MCF 10A (cell line): ENCODE data around the gene ETNK2. TPM values are rescaled to one million over a fixed set of nuclear protein-coding genes. Genes with fewer than 3 reads are reported as not detected.

Source experiments
- BruUV-seq: library from RNA; stranded (reverse); fragments of 400-500 nt; replicated peaks from 2 replicates; lab custom pipeline; 2021; lab: Mats Ljungman, UMichigan
- CTCF ChIA-PET: fragments of 300-600 bp; sonication (Branson Sonifier 250); formaldehyde crosslinking; extraction: SDS; loops from one replicate; lab custom pipeline; 2021; ENCODE audit warnings: antibody characterized with exemption, inconsistent platforms; lab: Yijun Ruan, JAX
- POLR2A ChIA-PET: fragments of 300-600, 350-650 bp; sonication (Branson Sonifier 250); formaldehyde crosslinking; extraction: SDS; loops from one replicate; lab custom pipeline; 2020; ENCODE audit warnings: antibody characterized with exemption, inconsistent platforms; lab: Yijun Ruan, JAX
- DNase-seq: peaks from one replicate; pipeline ENCODE4 v3.0.0-alpha.2; 2018; ENCODE audit not compliant: unreplicated experiment
- H3K27ac Mint-ChIP-seq: one replicate; pipeline ENCODE4 v1.8.0; 2022; ENCODE audit warnings: mild to moderate bottlenecking, low read depth, mixed read lengths; ENCODE audit not compliant: unreplicated experiment
- H3K27me3 Mint-ChIP-seq: one replicate; pipeline ENCODE4 v1.8.0; 2022; ENCODE audit warnings: mixed read lengths; ENCODE audit not compliant: insufficient read depth, unreplicated experiment
- H3K36me3 Mint-ChIP-seq: one replicate; pipeline ENCODE4 v1.8.0; 2022; ENCODE audit warnings: mild to moderate bottlenecking, moderate library complexity, mixed read lengths; ENCODE audit not compliant: insufficient read depth, unreplicated experiment
- H3K4me1 Mint-ChIP-seq: one replicate; pipeline ENCODE4 v1.8.0; 2022; ENCODE audit warnings: mixed read lengths; ENCODE audit not compliant: insufficient read depth, unreplicated experiment
- H3K4me3 Mint-ChIP-seq: one replicate; pipeline ENCODE4 v1.8.0; 2022; ENCODE audit warnings: mild to moderate bottlenecking, moderate library complexity, mixed read lengths; ENCODE audit not compliant: unreplicated experiment
- H3K9me3 Mint-ChIP-seq: one replicate; pipeline ENCODE4 v1.8.0; 2022; ENCODE audit warnings: mixed read lengths; ENCODE audit not compliant: unreplicated experiment
- CTCF ChIP-seq: fragments of 200-600 bp; IDR thresholded peaks from one replicate; pipeline ENCODE4 v1.8.0; 2022; ENCODE audit warnings: antibody characterized with exemption, mild to moderate bottlenecking; ENCODE audit not compliant: unreplicated experiment
- intact Hi-C: fragments of 100-400 bp; cut with micrococcal nuclease; formaldehyde crosslinking; loops from 2 replicates; pipeline ENCODE4 v1.14.1; 2022
- total RNA-seq: library from RNA; stranded (reverse); gene quantifications from 2 replicates; pipeline ENCODE4 v1.2.3, GENCODE V29; 2022

Gene ETNK2
- total RNA-seq, 1 experiment from 2014 or later, result 9.5 TPM

GRCh38 chr1:204108312-204109141 lies 43.3 kb downstream of the ETNK2 start:
- peaks cover 22% of the 10 kb centered on the region for H3K4me1 Mint-ChIP-seq
- TF ChIP-seq CTCF, result no peak

GRCh38 chr1:204107892-204108291 lies 44.0 kb downstream of the ETNK2 start:
- no peaks in the 10 kb centered on the region for H3K27me3 Mint-ChIP-seq
- CTCF ChIA-PET, result interaction anchor here (0.6 to 1.9 kb wide), 9 partner anchors 9 to 778 kb away, joined by 3 to 8 read pairs (median 4); no protein-coding TSS in a partner anchor
- H3K4me3 Mint-ChIP-seq, result no peak overlapping the region
- intact Hi-C loops, result no loop called here
- no peak overlapping the region for H3K27ac Mint-ChIP-seq
- BruUV-seq, result no TSS peak
- TF ChIP-seq CTCF, result no peak
- no peaks in the 10 kb centered on the region for H3K9me3 Mint-ChIP-seq
- no peak for DNase-seq
- H3K36me3 Mint-ChIP-seq, result no peaks in the 10 kb centered on the region
- POLR2A ChIA-PET, result interaction anchor here (0.6 kb wide), 1 partner anchor 827 kb away, joined by 4 read pairs; no protein-coding TSS in a partner anchor
- H3K4me1 Mint-ChIP-seq, result peaks cover 22% of the 10 kb centered on the region

More at GRCh38 chr1:204108312-204109141, 43.3 kb downstream of the ETNK2 start:
- ChIA-PET CTCF (interaction anchor here (0.6 to 1.9 kb wide), 7 partner anchors 8 to 620 kb away, joined by 3 to 8 read pairs (median 4); no protein-coding TSS in a partner anchor), POLR2A (interaction anchor here (0.6 kb wide), 1 partner anchor 828 kb away, joined by 4 read pairs; no protein-coding TSS in a partner anchor)
- no peak overlapping the region for H3K27ac Mint-ChIP-seq
- no peaks in the 10 kb centered on the region for H3K36me3 Mint-ChIP-seq
- H3K27me3 Mint-ChIP-seq, result no peaks in the 10 kb centered on the region
- BruUV-seq, result no TSS peak
- H3K4me3 Mint-ChIP-seq, result no peak overlapping the region
- intact Hi-C loops, result no loop called here
- no peak for DNase-seq
- no peaks in the 10 kb centered on the region for H3K9me3 Mint-ChIP-seq

- DNase-seq, result no peak
- H3K4me1 Mint-ChIP-seq, result peaks cover 27% of the 10 kb centered on the region
- no peak overlapping the region for H3K4me3 Mint-ChIP-seq
- ChIA-PET CTCF (interaction anchor here (0.6 to 1.1 kb wide), 2 partner anchors 21 to 53 kb away, joined by 3 read pairs; no protein-coding TSS in a partner anchor), POLR2A (no interaction called here)
- intact Hi-C loops, result no loop called here
- no peak for TF ChIP-seq CTCF
- no peak overlapping the region for H3K27ac Mint-ChIP-seq
- H3K27me3 Mint-ChIP-seq, result no peaks in the 10 kb centered on the region
- H3K36me3 Mint-ChIP-seq, result peaks cover 5% of the 10 kb centered on the region
- no TSS peak for BruUV-seq
- H3K9me3 Mint-ChIP-seq, result no peaks in the 10 kb centered on the region
Observed at GRCh38 chr1:204106825-204107224, 45.0 kb downstream of the ETNK2 start.

GRCh38 chr1:204105131-204105515 lies 46.7 kb downstream of the ETNK2 start:
- ChIA-PET POLR2A (no interaction called here), CTCF (interaction anchor here (0.6 kb wide), 1 partner anchor 240 kb away, joined by 3 read pairs; no protein-coding TSS in a partner anchor)
- intact Hi-C loops, result no loop called here
- peaks cover 27% of the 10 kb centered on the region for H3K4me1 Mint-ChIP-seq
- H3K36me3 Mint-ChIP-seq, result peaks cover 5% of the 10 kb centered on the region
- DNase-seq, result no peak
- no peaks in the 10 kb centered on the region for H3K27me3 Mint-ChIP-seq
- BruUV-seq, result no TSS peak
- H3K27ac Mint-ChIP-seq, result peak overlapping the region; percentile 52
- TF ChIP-seq CTCF, result no peak
- no peaks in the 10 kb centered on the region for H3K9me3 Mint-ChIP-seq
- no peak overlapping the region for H3K4me3 Mint-ChIP-seq
